Nucleus accumbens (tissue), 56 donors: ENCODE measurements around the gene ENPP7.
A peak's percentile ranks its signal among the peaks of the same experiment; 100 is the strongest.

Experiments
- DNase-seq, 56 donors: peaks; one replicate each; lab custom pipeline; 2025; lab: John Stamatoyannopoulos, UW

Gene ENPP7

GRCh38 chr17:79728908-79729471, 1.8 kb upstream of the ENPP7 start:
- no peak for DNase-seq

- no peak for DNase-seq
Measured at GRCh38 chr17:79729761-79730160, 982 bp upstream of the ENPP7 start.

GRCh38 chr17:79730437-79730768, 340 bp upstream of the ENPP7 start:
- DNase-seq: no peak

- DNase-seq: no peak
Measured at GRCh38 chr17:79732254-79732653, 1.5 kb downstream of the ENPP7 start.

- DNase-seq: peak in 1 of 56 donors; percentile 8
Measured at GRCh38 chr17:79732804-79733691, 2.3 kb downstream of the ENPP7 start.

GRCh38 chr17:79733692-79734070, 2.9 kb downstream of the ENPP7 start:
- DNase-seq: no peak

- no peak for DNase-seq
Measured at GRCh38 chr17:79735096-79735495, 4.4 kb downstream of the ENPP7 start.

GRCh38 chr17:79737046-79737921, 6.5 kb downstream of the ENPP7 start:
- DNase-seq: no peak

- no peak for DNase-seq
Measured at GRCh38 chr17:79737922-79738578, 7.3 kb downstream of the ENPP7 start.

GRCh38 chr17:79738643-79739042, 7.9 kb downstream of the ENPP7 start:
- DNase-seq: no peak

GRCh38 chr17:79739148-79740062, 8.7 kb downstream of the ENPP7 start:
- no peak for DNase-seq

- DNase-seq: no peak
Measured at GRCh38 chr17:79740413-79740812, 9.7 kb downstream of the ENPP7 start.

GRCh38 chr17:79741401-79741750, 10.6 kb downstream of the ENPP7 start:
- DNase-seq: no peak

- DNase-seq: peak in 48 of 56 donors; percentile 6 to 85 (median 50)
Measured at GRCh38 chr17:79741751-79742588, 11.2 kb downstream of the ENPP7 start.

GRCh38 chr17:79742589-79742918, 11.8 kb downstream of the ENPP7 start:
- no peak for DNase-seq

GRCh38 chr17:79742951-79743476, 12.3 kb downstream of the ENPP7 start:
- no peak for DNase-seq

- DNase-seq: no peak
Measured at GRCh38 chr17:79743614-79744013, 12.9 kb downstream of the ENPP7 start.

- no peak for DNase-seq
Measured at GRCh38 chr17:79745641-79746105, 14.9 kb downstream of the ENPP7 start.
